Activated CD8-positive, alpha-beta memory T cell treated with anti-CD3 and anti-CD28 coated beads, Interleukin-2, amount 10 ng/mL, durations not matched to agents 7 days and 5 days (primary cell): ENCODE results near the gene ZSCAN31. TPM values are rescaled to one million over a fixed set of nuclear protein-coding genes. Genes with fewer than 3 reads are reported as not detected.

Experiments
- ATAC-seq: fragments of 150-1000 bp; cut with Tn5 transposase; one replicate; pipeline ENCODE4 v1.10.0; 2021; ENCODE audit warnings: moderate library complexity
- CTCF ChIA-PET: fragments of 350-600 bp; sonication (Branson Sonifier 250); formaldehyde crosslinking; loops from one replicate; lab custom pipeline; 2021; ENCODE audit warnings: antibody characterized with exemption; lab: Charles Lee
- DNase-seq: peaks from one replicate; pipeline ENCODE4 v3.0.0-alpha.2; 2020
- H3K27ac Mint-ChIP-seq: one replicate; pipeline ENCODE4 v1.8.0; 2021; ENCODE audit warnings: mild to moderate bottlenecking, mixed read lengths
- H3K27me3 Mint-ChIP-seq: one replicate; pipeline ENCODE4 v1.8.0; 2021; ENCODE audit warnings: mixed read lengths
- H3K36me3 Mint-ChIP-seq: one replicate; pipeline ENCODE4 v1.8.0; 2021; ENCODE audit warnings: mild to moderate bottlenecking, mixed read lengths
- H3K4me1 Mint-ChIP-seq: one replicate; pipeline ENCODE4 v1.8.0; 2021; ENCODE audit warnings: mixed read lengths
- H3K4me3 Mint-ChIP-seq: one replicate; pipeline ENCODE4 v1.8.0; 2021; ENCODE audit warnings: mild to moderate bottlenecking, moderate library complexity, mixed read lengths
- H3K9me3 Mint-ChIP-seq: one replicate; pipeline ENCODE4 v1.8.0; 2022; ENCODE audit warnings: low read depth, mixed read lengths
- total RNA-seq, 2 experiments: library from RNA; stranded (reverse); gene quantifications; one replicate each; pipeline ENCODE4 v1.2.3, GENCODE V29; 2021

The ZSCAN31 gene
- 1 to 10 TPM; 1.0 to 1.7 TPM for total RNA-seq

DNA sequence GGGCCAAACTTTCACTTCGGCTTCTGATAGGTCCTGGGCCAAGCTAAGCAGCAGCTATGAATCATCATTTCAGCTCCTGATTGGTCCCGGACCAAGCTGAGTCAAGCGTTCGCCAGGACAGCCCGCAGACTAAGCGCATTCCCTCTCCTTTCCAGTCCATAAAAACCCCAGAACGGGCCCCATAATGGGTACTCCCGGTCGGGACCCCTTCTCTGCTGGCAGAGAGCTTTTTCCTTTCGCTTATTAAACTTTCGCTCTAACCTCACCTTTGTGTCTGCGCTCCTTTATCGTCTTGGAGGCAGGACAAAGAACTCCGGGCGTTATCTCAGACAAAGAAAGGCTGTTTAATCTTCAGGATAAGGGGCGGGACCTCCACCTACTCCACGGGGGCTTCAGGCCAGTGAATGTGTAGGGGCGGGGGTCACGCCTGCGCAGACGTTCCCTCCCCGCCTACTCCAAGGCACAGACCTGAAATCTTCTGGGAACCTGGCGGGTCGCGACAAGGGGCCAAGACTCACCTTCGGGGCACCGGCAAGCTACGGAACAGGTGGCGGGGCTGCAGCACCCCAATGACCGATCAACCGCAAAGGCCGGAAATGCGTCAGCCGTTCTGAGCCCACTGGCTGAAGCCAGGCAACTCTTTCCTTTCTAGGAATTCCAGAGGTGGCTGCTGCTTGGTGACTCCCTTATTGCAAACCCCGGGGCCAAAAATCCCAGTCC lies at the start of gene ZSCAN31:
Gene ZSCAN31 (minus strand): TSS at position 585 of the 720 bp plus-strand sequence. CDS start 6,465 bp downstream, outside the sequence.
- Mint-ChIP-seq H3K4me3 (no peak within 1 kb of the TSS), H3K4me1 (peaks cover 3% of the 10 kb centered on the region), H3K27ac (peak within 1 kb of the TSS; percentile 26), H3K36me3 (peaks cover 10% of the 10 kb centered on the region), H3K9me3 (peaks cover 9% of the 10 kb centered on the region), H3K27me3 (no peaks in the 10 kb centered on the region)
- CTCF ChIA-PET, result interaction anchor here (1.1 to 3.8 kb wide), 4 partner anchors 14 to 231 kb away, joined by 3 to 18 read pairs (median 3); partner anchors contain the start of gene ZKSCAN3
- peak; percentile 93 for ATAC-seq
- peak; percentile 88 for DNase-seq

GRCh38 chr6:28384143-28384533 lies 48.2 kb upstream of the ZSCAN31 start:
- ATAC-seq, result no peak
- CTCF ChIA-PET, result interaction anchor here (1.3 kb wide), 2 partner anchors 28 to 45 kb away, joined by 3 read pairs; no protein-coding TSS in a partner anchor
- H3K9me3 Mint-ChIP-seq, result no peaks in the 10 kb centered on the region
- H3K36me3 Mint-ChIP-seq, result peaks cover 90% of the 10 kb centered on the region
- no peak for DNase-seq
- H3K4me3 Mint-ChIP-seq, result no peak overlapping the region
- H3K27me3 Mint-ChIP-seq, result no peaks in the 10 kb centered on the region
- no peak overlapping the region for H3K27ac Mint-ChIP-seq
- no peaks in the 10 kb centered on the region for H3K4me1 Mint-ChIP-seq

- CTCF ChIA-PET, result interaction anchor here (1.3 kb wide), 2 partner anchors 27 to 45 kb away, joined by 3 read pairs; no protein-coding TSS in a partner anchor
Observed at GRCh38 chr6:28383235-28384142, 47.5 kb upstream of the ZSCAN31 start.

GRCh38 chr6:28380381-28380780 lies 44.4 kb upstream of the ZSCAN31 start:
- Mint-ChIP-seq H3K27me3 (no peaks in the 10 kb centered on the region), H3K4me3 (no peak overlapping the region), H3K9me3 (no peaks in the 10 kb centered on the region), H3K27ac (no peak overlapping the region), H3K36me3 (peaks cover 77% of the 10 kb centered on the region), H3K4me1 (no peaks in the 10 kb centered on the region)
- CTCF ChIA-PET, result no interaction called here
- DNase-seq (no peak), ATAC-seq (no peak)

More at GRCh38 chr6:28383235-28384142, 47.5 kb upstream of the ZSCAN31 start:
- Mint-ChIP-seq H3K9me3 (no peaks in the 10 kb centered on the region), H3K27ac (no peak overlapping the region), H3K4me1 (no peaks in the 10 kb centered on the region), H3K4me3 (no peak overlapping the region), H3K36me3 (peaks cover 84% of the 10 kb centered on the region), H3K27me3 (no peaks in the 10 kb centered on the region)
- no peak for ATAC-seq
- no peak for DNase-seq

DNA sequence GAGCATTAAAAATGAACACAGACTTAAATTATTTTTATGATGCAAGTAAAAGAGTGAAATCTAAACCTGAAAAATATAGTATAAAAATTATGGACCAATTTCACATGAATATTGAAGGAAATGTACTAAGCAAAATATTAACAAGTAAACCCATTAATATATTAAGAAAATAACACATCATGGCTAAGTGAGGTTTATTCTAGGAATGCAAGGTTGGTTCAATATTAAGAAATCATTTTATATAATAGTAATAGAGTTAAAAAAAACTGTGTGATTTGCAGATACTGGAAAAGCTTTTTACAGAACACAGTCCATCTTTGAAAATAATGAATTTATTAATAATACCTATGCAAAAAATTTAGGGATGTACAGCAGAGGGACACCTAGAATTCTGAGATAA lies 42.7 kb upstream of the ZSCAN31 start:
- Mint-ChIP-seq H3K27ac (no peak overlapping the region), H3K36me3 (peaks cover 64% of the 10 kb centered on the region)
- CTCF ChIA-PET, result interaction anchor here (1.2 kb wide), 1 partner anchor 23 kb away, joined by 4 read pairs; no protein-coding TSS in a partner anchor

GRCh38 chr6:28377879-28378278 lies 41.9 kb upstream of the ZSCAN31 start:
- CTCF ChIA-PET, result interaction anchor here (1.2 kb wide), 1 partner anchor 22 kb away, joined by 4 read pairs; no protein-coding TSS in a partner anchor
- H3K4me3 Mint-ChIP-seq, result no peak overlapping the region

More for the DNA sequence above, 42.7 kb upstream of the ZSCAN31 start:
- Mint-ChIP-seq H3K27me3 (no peaks in the 10 kb centered on the region), H3K4me3 (no peak overlapping the region), H3K9me3 (no peaks in the 10 kb centered on the region), H3K4me1 (no peaks in the 10 kb centered on the region)
- ATAC-seq (no peak), DNase-seq (no peak)

GRCh38 chr6:28373925-28374324 lies 38.0 kb upstream of the ZSCAN31 start:
- Mint-ChIP-seq H3K27ac (no peak overlapping the region), H3K36me3 (peaks cover 22% of the 10 kb centered on the region), H3K4me1 (no peaks in the 10 kb centered on the region), H3K4me3 (no peak overlapping the region), H3K9me3 (no peaks in the 10 kb centered on the region), H3K27me3 (no peaks in the 10 kb centered on the region)
- ATAC-seq, result no peak
- DNase-seq, result no peak
- CTCF ChIA-PET, result no interaction called here

More at GRCh38 chr6:28377879-28378278, 41.9 kb upstream of the ZSCAN31 start:
- ATAC-seq (no peak), DNase-seq (no peak)
- H3K27me3 Mint-ChIP-seq, result no peaks in the 10 kb centered on the region
- peaks cover 57% of the 10 kb centered on the region for H3K36me3 Mint-ChIP-seq
- no peak overlapping the region for H3K27ac Mint-ChIP-seq
- H3K4me1 Mint-ChIP-seq, result no peaks in the 10 kb centered on the region
- no peaks in the 10 kb centered on the region for H3K9me3 Mint-ChIP-seq

DNA sequence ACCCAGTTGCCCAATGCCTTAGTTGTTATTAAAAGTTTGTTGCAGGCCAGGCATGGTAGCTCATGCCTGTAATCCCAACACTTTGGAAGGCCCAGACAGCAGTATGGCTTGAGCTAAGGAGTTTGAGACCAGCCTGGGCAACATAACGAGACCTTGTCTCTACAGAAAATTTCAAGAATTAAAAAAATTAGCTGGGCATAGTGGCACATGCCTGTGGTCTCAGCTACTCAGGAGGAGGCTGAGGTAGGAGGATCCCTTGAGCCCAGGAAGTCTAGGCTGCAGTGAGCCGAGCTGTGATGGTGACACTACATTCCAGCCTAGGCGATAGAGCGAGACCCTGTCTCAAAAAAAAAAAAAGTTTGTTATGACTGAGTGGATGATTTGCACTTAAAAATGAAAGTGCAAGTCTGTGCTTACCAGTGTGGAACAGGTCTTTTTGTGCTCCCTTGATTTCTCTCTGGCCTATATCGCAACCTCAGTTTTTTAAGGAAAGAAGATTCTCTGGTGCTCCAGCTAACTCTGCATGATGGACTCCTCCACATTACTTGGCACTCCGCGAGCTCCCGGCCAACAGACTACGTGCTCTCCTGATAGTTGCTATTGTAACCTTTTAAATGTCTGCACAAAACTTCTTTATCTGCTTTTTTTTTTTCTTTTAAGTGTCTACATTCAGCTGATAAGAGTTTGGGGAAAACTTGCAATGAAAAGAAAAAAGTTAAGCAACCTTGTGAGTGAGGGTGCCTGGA lies 35.9 kb upstream of the ZSCAN31 start:
- CTCF ChIA-PET, result interaction anchor here (0.6 to 1.8 kb wide), 2 partner anchors 14 to 16 kb away, joined by 3 to 11 read pairs; no protein-coding TSS in a partner anchor

GRCh38 chr6:28371280-28371679 lies 35.3 kb upstream of the ZSCAN31 start:
- no peak overlapping the region for H3K27ac Mint-ChIP-seq
- peaks cover 12% of the 10 kb centered on the region for H3K36me3 Mint-ChIP-seq
- H3K9me3 Mint-ChIP-seq, result no peaks in the 10 kb centered on the region
- DNase-seq (no peak), ATAC-seq (no peak)
- H3K27me3 Mint-ChIP-seq, result no peaks in the 10 kb centered on the region
- no peak overlapping the region for H3K4me3 Mint-ChIP-seq
- H3K4me1 Mint-ChIP-seq, result no peaks in the 10 kb centered on the region
- CTCF ChIA-PET, result interaction anchor here (1.8 kb wide), 1 partner anchor 16 kb away, joined by 11 read pairs; no protein-coding TSS in a partner anchor

More for the DNA sequence above, 35.9 kb upstream of the ZSCAN31 start:
- ATAC-seq, result no peak
- Mint-ChIP-seq H3K27ac (no peak overlapping the region), H3K4me3 (no peak overlapping the region), H3K4me1 (no peaks in the 10 kb centered on the region), H3K9me3 (no peaks in the 10 kb centered on the region), H3K27me3 (no peaks in the 10 kb centered on the region), H3K36me3 (peaks cover 9% of the 10 kb centered on the region)
- no peak for DNase-seq

- DNase-seq (no peak), ATAC-seq (no peak)
- Mint-ChIP-seq H3K27ac (no peak overlapping the region), H3K27me3 (no peaks in the 10 kb centered on the region), H3K4me3 (no peak overlapping the region), H3K36me3 (peaks cover 16% of the 10 kb centered on the region), H3K4me1 (no peaks in the 10 kb centered on the region), H3K9me3 (no peaks in the 10 kb centered on the region)
- CTCF ChIA-PET, result interaction anchor here (0.9 kb wide), 1 partner anchor 11 kb away, joined by 5 read pairs; no protein-coding TSS in a partner anchor
Observed at GRCh38 chr6:28370440-28370839, 34.5 kb upstream of the ZSCAN31 start.

DNA sequence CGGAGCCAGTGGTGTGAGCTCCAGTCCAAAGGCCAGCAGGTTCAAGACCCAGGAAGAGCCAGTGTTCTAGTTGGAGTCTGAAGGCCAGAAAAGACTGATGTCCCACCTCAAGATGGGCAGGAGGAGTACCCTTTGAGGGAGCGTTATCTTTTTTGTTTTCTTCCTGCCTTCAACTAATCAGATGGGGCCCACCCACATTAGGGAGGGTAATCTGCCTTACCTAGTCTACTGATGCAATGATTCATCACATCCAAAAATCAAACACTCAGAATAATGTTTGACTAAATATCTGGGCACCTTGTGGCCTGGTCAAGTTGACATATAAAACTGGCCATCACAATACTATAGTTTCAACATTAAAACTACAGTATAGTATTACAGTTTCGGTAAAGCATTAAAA lies 33.5 kb upstream of the ZSCAN31 start:
- Mint-ChIP-seq H3K4me1 (no peaks in the 10 kb centered on the region), H3K36me3 (peaks cover 19% of the 10 kb centered on the region), H3K4me3 (no peak overlapping the region), H3K27ac (no peak overlapping the region), H3K27me3 (no peaks in the 10 kb centered on the region), H3K9me3 (no peaks in the 10 kb centered on the region)
- no peak for ATAC-seq
- CTCF ChIA-PET, result no interaction called here
- no peak for DNase-seq

GRCh38 chr6:28368522-28368921 lies 32.6 kb upstream of the ZSCAN31 start:
- ATAC-seq, result no peak
- CTCF ChIA-PET, result no interaction called here
- no peaks in the 10 kb centered on the region for H3K9me3 Mint-ChIP-seq

More at GRCh38 chr6:28368522-28368921, 32.6 kb upstream of the ZSCAN31 start:
- Mint-ChIP-seq H3K36me3 (peaks cover 24% of the 10 kb centered on the region), H3K27me3 (no peaks in the 10 kb centered on the region), H3K4me3 (no peak overlapping the region), H3K27ac (no peak overlapping the region), H3K4me1 (no peaks in the 10 kb centered on the region)
- DNase-seq, result no peak
